Measurements from ENCODE around the gene ITGB5.

Gene ITGB5

GRCh38 chr3:124890573-124891190 lies 3.5 kb upstream of the ITGB5 start:
- DNase-seq, result no peak

GRCh38 chr3:124888482-124889441 lies 1.6 kb upstream of the ITGB5 start:
- no peak for DNase-seq

- DNase-seq, result no peak
These were observed 750 bp upstream of the ITGB5 start for GRCh38 chr3:124887932-124888298.

- DNase-seq, result no peak
These were observed 753 bp downstream of the ITGB5 start for GRCh38 chr3:124886168-124887056.

DNA sequence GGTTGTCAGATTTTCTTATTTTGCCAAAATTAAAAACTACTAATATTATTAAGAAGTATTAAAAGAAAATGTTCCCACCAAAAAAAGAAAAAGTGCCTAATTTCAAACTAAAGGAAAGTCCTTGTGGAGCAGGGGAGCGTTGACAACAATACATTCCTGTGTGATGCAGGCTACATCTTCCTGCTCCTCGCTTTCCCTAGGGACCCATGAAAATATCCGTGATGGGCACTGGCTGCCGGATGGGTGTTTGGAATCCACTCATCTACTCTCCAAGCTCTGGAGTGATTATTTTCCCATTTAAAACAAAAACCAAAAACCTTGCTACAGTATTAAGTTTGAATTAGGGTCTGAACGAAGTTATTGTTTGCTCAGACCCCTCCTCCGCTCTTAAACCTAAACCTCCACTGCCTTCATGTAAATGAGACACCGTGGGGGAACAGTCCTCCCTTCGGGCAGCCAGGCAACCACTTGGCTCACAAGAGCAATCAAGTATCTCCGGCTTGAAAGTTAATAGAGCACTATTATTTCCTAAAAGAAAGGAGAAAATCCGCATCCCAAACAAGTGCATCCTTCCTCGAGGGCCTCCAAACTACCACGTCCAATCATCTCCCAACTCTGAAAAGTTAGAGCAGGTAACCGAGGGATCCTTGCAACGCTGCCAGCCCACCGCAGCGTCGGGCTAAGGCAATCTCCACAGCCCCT lies 1.5 kb downstream of the ITGB5 start:
- DNase-seq, result no peak

GRCh38 chr3:124884474-124885101 lies 2.6 kb downstream of the ITGB5 start:
- DNase-seq, result no peak

GRCh38 chr3:124883766-124884473 lies 3.2 kb downstream of the ITGB5 start:
- DNase-seq, result no peak

DNA sequence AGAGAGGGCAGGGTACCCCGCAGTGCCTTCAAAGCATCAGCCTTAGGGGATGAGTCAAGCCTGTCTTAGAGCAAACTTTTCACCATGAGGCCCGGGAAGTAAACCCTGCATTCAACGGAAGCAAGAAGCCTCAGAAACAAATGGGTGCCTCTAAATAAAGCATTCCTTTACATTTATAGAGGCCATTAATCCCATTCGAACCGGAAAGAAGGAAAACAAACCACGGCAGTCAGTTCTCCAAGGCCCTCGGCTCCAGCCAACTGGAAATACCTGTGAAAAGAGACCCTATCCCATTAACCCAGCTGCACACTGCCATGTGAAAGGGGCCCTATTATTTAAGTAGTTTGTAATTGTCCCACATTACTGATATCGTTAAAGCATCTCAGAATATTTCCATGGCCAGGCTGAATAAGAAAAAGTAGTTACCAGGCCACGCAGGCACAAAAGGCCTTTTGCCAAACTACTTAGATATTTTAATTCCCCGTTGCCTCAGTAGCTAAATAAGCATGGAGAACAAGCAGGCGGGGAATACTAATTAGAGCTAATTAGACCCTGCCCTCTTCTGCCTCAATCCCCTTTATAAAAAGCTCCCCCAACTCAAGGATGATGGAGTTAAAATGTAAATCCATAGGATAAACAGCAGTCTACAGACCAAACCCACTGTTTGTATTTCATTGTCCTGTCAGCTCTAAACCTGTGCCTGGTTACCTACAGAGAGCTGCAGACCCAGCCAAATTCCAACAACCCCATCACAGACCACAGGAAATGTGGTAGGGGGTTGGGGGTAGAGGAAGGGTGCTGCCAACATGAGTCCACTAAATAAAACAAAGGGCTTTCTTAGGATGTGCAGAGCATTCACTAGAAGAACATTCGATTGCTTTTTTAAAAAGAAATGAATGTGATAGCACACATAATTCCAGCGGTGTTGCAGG lies 4.1 kb downstream of the ITGB5 start:
- no peak for DNase-seq

- DNase-seq, result no peak
These were observed 5.0 kb downstream of the ITGB5 start for GRCh38 chr3:124881976-124882697.

- DNase-seq, result no peak
These were observed 7.9 kb downstream of the ITGB5 start for GRCh38 chr3:124879337-124879680.

DNA sequence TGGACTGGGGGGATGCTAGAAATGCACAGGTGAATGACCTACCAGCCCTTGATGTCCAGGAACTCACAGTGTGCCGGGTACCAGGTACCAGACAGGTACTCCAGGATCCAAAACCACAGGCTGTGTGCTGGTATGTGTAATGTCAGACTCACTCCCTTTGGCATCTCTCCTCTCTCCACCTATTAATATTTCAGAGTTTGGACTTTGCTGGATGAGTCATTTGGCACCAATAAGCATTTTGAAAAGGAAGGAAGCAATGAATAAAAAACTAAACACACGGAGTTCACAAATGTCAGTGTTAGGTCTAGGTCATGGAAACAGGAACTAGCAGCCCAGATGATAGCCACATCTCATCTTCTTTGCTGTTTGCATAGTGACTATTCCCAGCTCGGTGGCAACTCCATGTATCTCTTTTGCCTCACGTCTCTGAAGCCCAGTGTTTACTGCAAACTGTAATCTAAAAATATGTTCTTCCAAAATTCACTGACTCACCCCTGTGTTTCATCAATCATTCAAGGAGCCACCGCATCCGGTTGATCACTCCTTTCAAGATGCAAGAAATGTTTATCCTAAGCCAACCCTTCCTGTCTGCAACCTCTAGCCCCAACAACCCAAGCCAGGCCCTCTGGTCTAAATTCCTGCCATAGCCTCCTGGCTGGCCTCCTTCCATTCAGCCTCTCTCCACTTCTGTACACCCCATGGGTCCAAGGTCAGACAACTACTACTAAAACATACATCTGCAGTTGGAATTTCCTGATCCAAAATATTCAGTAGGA lies 8.4 kb downstream of the ITGB5 start:
- DNase-seq, result peak; percentile 43

DNA sequence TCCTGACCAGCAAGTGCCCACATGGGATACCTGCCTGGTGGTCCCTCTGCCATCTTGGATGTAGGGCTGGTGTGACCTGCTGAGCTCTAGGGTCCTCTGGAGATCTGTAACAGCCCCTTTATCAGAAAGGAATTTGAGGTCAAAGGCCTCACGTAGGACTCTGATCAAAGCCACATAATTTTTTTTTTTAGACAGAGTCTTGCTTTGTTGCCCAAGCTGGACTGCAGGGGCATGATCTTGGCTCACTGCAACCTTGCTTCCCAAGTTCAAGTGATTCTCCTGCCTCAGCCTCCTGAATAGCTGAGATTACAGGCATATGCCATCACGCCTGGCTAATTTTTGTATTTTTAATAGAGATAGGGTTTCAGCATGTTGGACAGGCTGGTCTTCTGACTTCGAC lies 9.5 kb downstream of the ITGB5 start:
- DNase-seq, result no peak

GRCh38 chr3:124876401-124876878 lies 10.7 kb downstream of the ITGB5 start:
- DNase-seq, result no peak

DNA sequence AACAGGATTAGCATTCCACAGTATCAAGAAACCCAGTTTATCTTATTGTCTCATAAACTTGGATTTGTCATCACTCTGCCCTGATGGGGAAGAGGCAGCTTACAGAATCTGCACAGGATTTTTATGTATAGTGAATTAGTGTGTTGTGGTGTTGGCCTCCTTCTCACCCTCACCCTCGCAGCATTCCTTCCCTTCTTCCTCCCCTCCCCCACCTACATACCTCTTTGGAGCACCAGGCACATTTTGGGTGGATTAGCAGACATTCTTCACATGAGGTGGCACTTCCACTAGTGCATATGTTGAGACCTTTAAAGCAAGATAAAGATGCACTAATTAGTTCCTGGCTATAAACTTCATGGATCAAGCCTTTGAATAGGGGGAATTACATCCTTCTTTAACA lies 13.9 kb downstream of the ITGB5 start:
- no peak for DNase-seq

GRCh38 chr3:124867511-124867910 lies 19.7 kb downstream of the ITGB5 start:
- DNase-seq, result no peak

GRCh38 chr3:124862006-124862405 lies 25.2 kb downstream of the ITGB5 start:
- no peak for DNase-seq

GRCh38 chr3:124861041-124861440 lies 26.1 kb downstream of the ITGB5 start:
- no peak for DNase-seq

- no peak for DNase-seq
These were observed 26.6 kb downstream of the ITGB5 start for GRCh38 chr3:124860599-124860998.

- no peak for DNase-seq
These were observed 28.1 kb downstream of the ITGB5 start for GRCh38 chr3:124859025-124859424.
